Endothelial cell of umbilical vein (primary cell): Measurements from ENCODE around the gene ACBD5.
A peak's percentile ranks its signal among the peaks of the same experiment; 100 is the strongest.

Source experiments
- EZH2 ChIP-seq: IDR thresholded peaks from 2 replicates; pipeline ENCODE4 v1.6.1; 2012; ENCODE audit warnings: borderline replicate concordance, low read depth, mild to moderate bottlenecking, moderate library complexity, low read length, inconsistent platforms; ENCODE audit not compliant: severe bottlenecking
- FOS ChIP-seq: IDR thresholded peaks from 2 replicates; pipeline ENCODE4 v1.6.1; 2011; ENCODE audit warnings: mild to moderate bottlenecking, low read length, moderate library complexity, borderline replicate concordance; ENCODE audit not compliant: insufficient read depth
- GATA2 ChIP-seq: IDR thresholded peaks from 2 replicates; pipeline ENCODE4 v1.7.0; 2011; ENCODE audit warnings: low read depth, mild to moderate bottlenecking, moderate library complexity, mixed read lengths, low read length; ENCODE audit not compliant: insufficient read length, insufficient read depth
- JUN ChIP-seq: IDR thresholded peaks from 2 replicates; pipeline ENCODE4 v1.6.1; 2011; ENCODE audit warnings: borderline replicate concordance, low read depth; ENCODE audit not compliant: insufficient read length, insufficient read depth
- MAX ChIP-seq: IDR thresholded peaks from 2 replicates; pipeline ENCODE4 v1.6.1; 2011; ENCODE audit not compliant: insufficient read depth, insufficient read length
- MYC ChIP-seq: IDR thresholded peaks from one replicate; pipeline ENCODE4 v1.6.1; 2011; ENCODE audit warnings: mild to moderate bottlenecking, low read depth, low read length
- POLR2A ChIP-seq: IDR thresholded peaks from 2 replicates; pipeline ENCODE4 v1.6.1; 2012; ENCODE audit warnings: low read depth, mild to moderate bottlenecking, control low read depth, low read length
- POLR2AphosphoS5 ChIP-seq: IDR thresholded peaks from 2 replicates; pipeline ENCODE4 v1.6.1; 2012; ENCODE audit warnings: low read depth, mild to moderate bottlenecking, control low read depth, low read length, moderate library complexity; ENCODE audit not compliant: insufficient read depth
- TF ChIP-seq, protein P1 (sequence below), 2 donors: IDR thresholded peaks; 1 replicate in 1 of 2; 2 replicates in 1 of 2; pipeline ENCODE4 v1.5.1; 2011; ENCODE audit warnings: low read length in 2 of 2, mild to moderate bottlenecking in 2 of 2, moderate library complexity in 2 of 2, control low read depth in 1 of 2, inconsistent platforms in 1 of 2, low read depth in 1 of 2; ENCODE audit not compliant: insufficient read depth in 1 of 2; ENCODE audit errors: extremely low read depth in 1 of 2

- no peak for TF ChIP-seq EZH2
- TF ChIP-seq FOS = no peak
- TF ChIP-seq, protein P1, sequence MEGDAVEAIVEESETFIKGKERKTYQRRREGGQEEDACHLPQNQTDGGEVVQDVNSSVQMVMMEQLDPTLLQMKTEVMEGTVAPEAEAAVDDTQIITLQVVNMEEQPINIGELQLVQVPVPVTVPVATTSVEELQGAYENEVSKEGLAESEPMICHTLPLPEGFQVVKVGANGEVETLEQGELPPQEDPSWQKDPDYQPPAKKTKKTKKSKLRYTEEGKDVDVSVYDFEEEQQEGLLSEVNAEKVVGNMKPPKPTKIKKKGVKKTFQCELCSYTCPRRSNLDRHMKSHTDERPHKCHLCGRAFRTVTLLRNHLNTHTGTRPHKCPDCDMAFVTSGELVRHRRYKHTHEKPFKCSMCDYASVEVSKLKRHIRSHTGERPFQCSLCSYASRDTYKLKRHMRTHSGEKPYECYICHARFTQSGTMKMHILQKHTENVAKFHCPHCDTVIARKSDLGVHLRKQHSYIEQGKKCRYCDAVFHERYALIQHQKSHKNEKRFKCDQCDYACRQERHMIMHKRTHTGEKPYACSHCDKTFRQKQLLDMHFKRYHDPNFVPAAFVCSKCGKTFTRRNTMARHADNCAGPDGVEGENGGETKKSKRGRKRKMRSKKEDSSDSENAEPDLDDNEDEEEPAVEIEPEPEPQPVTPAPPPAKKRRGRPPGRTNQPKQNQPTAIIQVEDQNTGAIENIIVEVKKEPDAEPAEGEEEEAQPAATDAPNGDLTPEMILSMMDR (IDR thresholded peaks at IDR 0.05; ENCODE audit: extremely low read depth in 1 of 2, insufficient read depth in 1 of 2, low read depth in 1 of 2, low read length in 2 of 2) = no peak
- peak; percentile 90 for TF ChIP-seq POLR2A
- TF ChIP-seq MAX = no peak
- TF ChIP-seq POLR2AphosphoS5 = peak; percentile 90
- TF ChIP-seq MYC = peak; percentile 81
- TF ChIP-seq GATA2 = no peak
- peak; percentile 62 for TF ChIP-seq JUN
Measured at GRCh38 chr10:27242951-27243551, 2.5 kb upstream of the ACBD5 start.
